GM18873 (cell line): ENCODE results near the gene KCNQ1.

ENCODE experiments used
- ATAC-seq: cut with Tn5 transposase; IDR thresholded peaks from one replicate; pipeline ENCODE4 v1.9.1; 2021; ENCODE audit warnings: mild to moderate bottlenecking, moderate library complexity, moderate number of reproducible peaks; ENCODE audit not compliant: unreplicated experiment, low FRiP score

Gene KCNQ1

DNA sequence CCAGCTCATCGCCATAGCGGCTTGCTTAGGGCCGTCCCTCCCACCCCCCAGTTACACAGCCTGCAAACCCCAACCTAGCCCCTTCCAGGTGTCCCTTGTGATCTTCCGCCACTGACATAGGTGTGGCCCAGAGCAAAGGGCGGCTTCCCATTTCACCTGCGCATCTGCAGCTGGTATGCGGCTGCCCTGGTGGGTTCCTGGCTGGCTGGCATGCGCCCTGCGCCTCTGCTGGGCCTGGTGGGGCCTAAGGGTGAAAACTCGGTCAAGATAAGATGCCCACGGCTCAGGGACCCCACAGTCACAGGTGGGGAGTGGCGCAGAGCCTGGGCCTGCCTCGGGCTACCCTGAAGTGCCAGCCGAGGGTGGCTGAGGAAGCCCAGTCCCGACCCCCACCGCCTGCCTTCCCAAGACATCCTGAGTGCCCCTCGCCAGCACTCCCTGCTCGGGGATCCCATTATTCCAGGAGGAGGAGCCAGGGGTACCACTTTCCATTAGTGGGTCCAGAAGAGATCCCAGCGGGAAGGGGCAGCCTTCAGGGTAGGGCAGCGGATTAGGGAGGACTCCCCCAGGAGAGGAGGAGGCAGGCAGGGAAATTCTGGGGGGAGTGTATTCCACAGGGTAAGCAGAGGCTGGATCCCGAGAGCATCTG, 291.9 kb downstream of the KCNQ1 start:
- no peak for ATAC-seq

GRCh38 chr11:2737226-2737590, 292.4 kb downstream of the KCNQ1 start:
- ATAC-seq: no peak

GRCh38 chr11:2737866-2738265, 293.1 kb downstream of the KCNQ1 start:
- ATAC-seq: no peak

DNA sequence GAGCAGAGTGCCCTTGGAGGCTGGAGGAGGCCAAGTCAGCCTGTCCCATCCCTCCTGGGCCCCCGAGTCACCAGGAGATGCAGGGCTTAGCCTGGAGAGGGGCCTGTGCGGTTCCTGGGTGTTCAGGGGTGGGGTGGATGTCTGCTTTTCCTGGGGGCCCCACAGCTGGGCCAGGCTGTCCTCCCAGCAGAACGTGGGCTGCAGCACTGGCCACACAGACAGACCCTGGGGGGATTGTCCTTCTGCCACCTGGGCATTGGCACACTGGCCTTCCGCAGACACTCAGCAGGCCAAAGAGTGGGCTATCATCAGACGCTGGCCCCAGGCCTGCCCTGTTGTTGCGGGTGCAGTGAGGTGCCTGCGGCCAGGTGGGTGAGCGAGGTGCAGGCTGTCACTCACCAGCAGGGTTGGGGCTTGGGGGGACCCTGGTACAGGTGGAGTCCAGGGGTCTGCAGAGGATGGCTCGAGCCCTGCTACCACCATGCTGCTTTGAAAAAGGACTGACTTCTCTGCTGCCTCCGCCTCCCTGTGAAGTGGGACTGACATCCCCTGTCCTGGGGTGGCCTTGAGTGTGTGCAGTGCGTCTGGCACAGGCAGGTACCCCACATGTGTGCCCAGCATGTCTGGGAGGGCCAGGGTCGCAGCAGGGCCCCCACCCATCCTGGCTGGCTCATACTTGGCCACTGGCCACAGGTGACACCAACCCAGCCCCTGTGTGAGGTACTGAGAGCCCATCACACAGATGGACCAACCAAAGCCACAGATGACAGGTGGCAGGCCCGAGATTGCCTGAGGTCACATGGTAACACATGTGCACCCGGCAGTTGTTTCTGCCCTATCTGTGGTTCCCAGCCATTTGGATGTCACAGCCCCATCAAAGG, 294.0 kb downstream of the KCNQ1 start:
- ATAC-seq: no peak

GRCh38 chr11:2739531-2740274, 294.9 kb downstream of the KCNQ1 start:
- ATAC-seq: no peak

DNA sequence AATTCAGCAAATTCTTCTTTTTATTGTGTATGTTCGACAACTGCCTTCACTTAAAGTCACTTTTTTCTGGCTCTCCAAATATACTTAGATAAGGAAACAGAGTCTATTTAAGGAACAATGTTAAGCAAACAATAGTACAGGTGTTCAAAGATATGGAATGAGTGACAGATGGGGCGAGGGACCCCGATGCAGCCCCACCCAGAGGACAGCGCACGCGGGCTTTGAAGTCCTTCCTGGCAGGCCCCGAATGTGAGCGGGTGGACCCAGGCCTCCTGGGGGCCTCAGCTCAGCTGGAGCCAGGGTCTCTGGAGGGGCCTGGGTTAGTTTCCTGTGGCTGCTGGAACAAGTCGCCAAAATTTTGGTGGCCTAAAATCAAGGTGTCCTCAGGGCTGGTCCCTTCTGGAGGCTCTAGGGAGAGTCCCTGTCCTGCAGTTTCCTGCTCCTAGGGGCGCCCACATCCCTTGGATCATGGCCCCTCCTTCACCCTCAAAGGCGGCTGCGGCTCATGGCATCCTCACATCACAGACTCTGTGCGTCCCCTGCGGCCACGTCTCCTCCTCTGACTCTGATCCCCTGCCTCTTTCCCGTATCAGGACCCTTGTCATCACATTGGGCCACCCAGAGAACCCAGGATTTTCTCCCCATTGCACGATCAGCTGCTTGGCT, 295.6 kb downstream of the KCNQ1 start:
- no peak for ATAC-seq

DNA sequence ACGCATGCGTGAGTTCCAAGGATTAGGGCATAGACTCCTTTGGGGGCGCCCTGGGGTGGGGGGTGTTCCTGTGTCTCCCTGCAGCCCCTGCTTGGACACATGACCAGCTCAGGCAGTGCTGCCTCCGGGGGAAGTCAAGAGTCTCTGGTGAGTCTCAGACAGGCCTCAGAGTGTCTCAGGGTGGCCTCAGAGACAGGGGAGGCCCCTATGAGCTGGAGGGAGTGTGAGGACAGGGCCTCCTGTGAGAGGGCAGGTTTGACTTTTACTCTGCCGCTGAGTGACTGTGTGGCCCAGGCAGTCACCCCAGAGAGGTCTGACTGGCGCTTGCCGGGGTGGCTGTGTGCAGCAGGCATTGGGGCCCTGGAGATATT, 296.2 kb downstream of the KCNQ1 start:
- no peak for ATAC-seq

DNA sequence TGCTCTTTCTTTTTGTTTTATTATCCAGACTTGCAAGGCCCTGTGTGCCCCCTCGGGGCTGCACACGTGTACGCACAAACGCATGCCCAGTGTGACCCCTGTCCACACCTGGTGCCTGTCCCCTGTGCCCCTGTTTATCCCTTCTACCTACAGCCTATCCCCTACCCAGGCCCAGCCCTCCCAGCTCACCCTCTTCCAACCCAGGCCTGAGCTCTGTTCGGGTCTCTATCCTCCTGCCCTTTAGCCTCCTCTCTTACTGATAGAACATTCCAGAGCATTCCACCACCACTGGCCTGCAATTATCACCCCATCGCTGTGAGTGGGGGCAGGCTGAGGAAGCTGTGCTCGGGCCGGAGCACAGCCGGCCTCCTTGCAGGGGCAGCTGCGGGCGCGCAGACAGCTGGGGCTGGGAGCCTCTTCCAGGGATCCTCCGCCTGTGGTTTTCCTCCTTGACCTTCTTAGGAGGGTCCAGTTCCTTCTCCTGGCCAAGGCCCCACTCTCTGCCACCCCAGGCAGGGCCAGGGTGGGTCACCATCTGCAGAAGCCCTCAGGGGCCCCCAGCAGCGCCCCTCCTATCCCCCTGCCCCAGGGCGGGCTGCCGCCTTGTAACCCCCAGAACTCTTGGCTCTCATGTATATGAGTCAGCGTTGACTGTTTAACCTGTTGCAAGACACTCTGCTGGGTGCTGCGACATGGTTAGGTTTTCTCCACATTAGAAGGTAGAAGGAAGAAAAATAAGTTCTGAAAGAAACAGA, 296.7 kb downstream of the KCNQ1 start:
- no peak for ATAC-seq

- ATAC-seq: no peak
Observed at GRCh38 chr11:2742201-2742600, 297.4 kb downstream of the KCNQ1 start.

- ATAC-seq: no peak
Observed at GRCh38 chr11:2742611-2743426, 298.0 kb downstream of the KCNQ1 start.

DNA sequence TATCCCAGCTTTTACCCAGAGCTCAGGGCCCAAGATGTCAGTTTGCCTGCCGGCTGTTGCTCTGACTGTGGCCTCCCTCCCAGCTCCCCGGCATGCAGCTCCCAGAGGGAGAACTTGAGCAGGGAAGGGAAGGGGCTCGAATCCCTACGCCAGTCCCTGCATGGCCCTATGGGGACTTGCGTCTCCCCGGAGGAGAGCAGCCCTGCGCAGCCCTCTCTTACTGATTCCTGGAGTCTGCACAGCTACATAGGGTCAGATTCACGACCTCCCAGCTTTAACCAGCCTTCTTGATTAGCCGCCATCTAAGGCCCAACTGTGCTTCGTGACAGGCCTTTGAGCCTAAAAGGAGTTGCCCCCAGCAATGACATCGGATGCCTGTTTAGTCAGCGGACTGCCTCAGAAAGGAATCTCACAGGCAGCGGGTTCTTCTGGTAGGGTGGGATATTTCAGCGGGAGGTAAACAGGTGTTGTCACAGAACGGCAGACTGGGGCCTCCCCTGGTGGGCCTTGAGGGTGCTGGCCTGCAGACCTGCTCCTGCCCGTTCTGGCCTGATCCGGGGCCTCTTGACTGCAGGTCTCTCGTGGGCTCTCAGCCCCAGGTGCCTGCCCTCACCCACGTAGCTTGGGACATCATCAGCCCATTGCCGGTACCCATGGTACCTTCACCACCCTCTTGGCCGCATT, 298.8 kb downstream of the KCNQ1 start:
- no peak for ATAC-seq

DNA sequence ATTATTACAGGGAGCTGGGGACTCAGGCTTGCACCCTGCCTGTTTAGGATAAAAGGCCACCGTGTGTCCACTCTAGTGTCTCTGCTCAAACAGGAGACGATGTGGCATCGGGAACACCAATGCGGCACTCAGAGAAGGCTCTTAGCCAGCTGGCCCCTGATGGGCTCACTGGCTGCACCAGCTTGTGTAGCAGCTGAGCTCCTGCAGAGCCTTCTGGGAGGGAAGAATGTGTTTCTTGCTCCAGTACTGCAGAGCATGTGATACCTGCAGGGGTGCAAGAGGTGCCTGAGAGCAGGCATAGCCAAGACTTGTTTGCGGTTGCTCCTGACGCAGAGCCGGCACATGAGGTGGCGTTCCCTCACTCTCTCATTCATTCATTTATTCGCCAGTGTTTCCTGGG, 299.4 kb downstream of the KCNQ1 start:
- no peak for ATAC-seq

GRCh38 chr11:2745511-2745910, 300.7 kb downstream of the KCNQ1 start:
- no peak for ATAC-seq

GRCh38 chr11:2746401-2747247, 301.8 kb downstream of the KCNQ1 start:
- no peak for ATAC-seq

GRCh38 chr11:2747248-2748027, 302.6 kb downstream of the KCNQ1 start:
- ATAC-seq: no peak

- ATAC-seq: no peak
Observed at GRCh38 chr11:2748061-2748813, 303.4 kb downstream of the KCNQ1 start.
